Ascending aorta (tissue), 2 donors: ENCODE results near the gene OVCA2. TPM values are rescaled to one million over a fixed set of nuclear protein-coding genes. Genes with fewer than 3 reads are reported as not detected.

Experiments
- DNase-seq, 2 donors: peaks; one replicate each; pipeline ENCODE4 v3.0.0-alpha.2; 2019; ENCODE audit warnings: low spot score in 2 of 2
- H3K27ac ChIP-seq, 2 donors: fragments of 200-600 bp; sonication (generic); one replicate each; pipeline ENCODE4 v1.5.1; 2016 to 2017; ENCODE audit warnings: mild to moderate bottlenecking in 1 of 2
- H3K27me3 ChIP-seq: fragments of 200-600 bp; sonication (generic); one replicate; pipeline ENCODE4 v1.5.1; 2017
- H3K36me3 ChIP-seq, 2 donors: fragments of 200-600 bp; sonication (generic); one replicate each; pipeline ENCODE4 v1.5.1; 2016
- H3K4me1 ChIP-seq, 2 donors: fragments of 200-600 bp; sonication (generic); one replicate each; pipeline ENCODE4 v1.5.1; 2016 to 2017; ENCODE audit warnings: mild to moderate bottlenecking in 1 of 2
- H3K4me3 ChIP-seq, 2 donors: fragments of 200-600 bp; sonication (generic); one replicate each; pipeline ENCODE4 v1.5.1; 2016 to 2017; ENCODE audit warnings: mild to moderate bottlenecking in 1 of 2
- H3K9me3 ChIP-seq, 2 donors: fragments of 200-600 bp; sonication (generic); one replicate each; pipeline ENCODE4 v1.5.1; 2016
- intact Hi-C: fragments of 100-400 bp; cut with DNase I; formaldehyde crosslinking; loops from one replicate; pipeline ENCODE4 v1.15.1; 2023
- total RNA-seq: library from RNA; depleted of rRNA; stranded (reverse); fragments of >200 nt; gene quantifications from one replicate; pipeline ENCODE4 v1.1.0, GENCODE V29; 2016
- TF ChIP-seq, protein P1 (sequence below), 3 experiments: fragments of 200-600 bp in 2 of 3; fragments of 450-650 bp in 1 of 3; sonication (generic) in 2 of 3; IDR thresholded peaks; one replicate each; pipeline ENCODE4 v1.5.1; 2016 to 2019; ENCODE audit warnings: antibody characterized with exemption in 3 of 3, mild to moderate bottlenecking in 1 of 3, moderate library complexity in 1 of 3

The OVCA2 gene
- total RNA-seq, 1 donor from 2014 or later, result 71.3 TPM

DNA sequence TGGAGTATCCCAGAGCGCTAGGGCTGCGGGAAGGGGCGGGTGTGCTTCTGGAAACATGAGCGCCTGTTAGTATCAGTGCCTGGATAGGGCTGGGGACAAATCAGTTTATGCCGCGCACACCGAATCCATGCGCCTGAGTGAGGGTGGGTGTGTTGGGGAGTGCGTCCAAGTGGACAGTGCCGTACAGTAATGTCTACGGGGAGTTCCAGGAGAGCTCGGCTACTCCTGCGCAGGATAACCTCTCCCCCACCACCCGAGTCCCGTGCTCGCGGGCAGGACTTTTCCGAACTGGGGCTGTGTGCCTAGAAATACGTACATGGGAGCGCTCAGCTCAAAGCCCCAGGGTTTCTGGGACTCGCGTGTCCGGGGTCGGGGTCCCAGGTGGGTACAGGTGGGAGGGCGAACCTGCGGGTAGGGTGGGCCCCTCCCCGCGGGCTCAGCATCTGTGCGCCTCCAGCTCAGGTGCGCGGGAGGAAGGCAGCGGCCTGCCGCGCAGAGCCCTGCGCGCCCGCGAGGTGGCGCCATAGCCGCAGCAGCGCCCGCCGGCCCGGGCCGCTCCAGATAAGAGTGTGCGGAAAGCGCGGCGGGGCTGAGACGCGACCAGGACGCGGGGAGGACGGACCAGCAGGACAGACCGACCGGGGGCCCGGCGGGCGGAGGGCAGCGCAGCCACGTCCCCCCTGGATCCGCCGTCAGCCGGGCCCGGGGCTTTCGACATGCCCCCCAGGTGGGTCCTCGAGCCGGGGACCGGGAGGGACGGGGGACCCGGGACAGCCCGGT, 12.9 kb downstream of the OVCA2 start, which contains the start of gene HIC1:
HIC1 (plus strand) TSS at position 592 of the 780 bp plus-strand sequence. CDS start 1,588 bp downstream, outside the sequence.
- Histone ChIP-seq H3K36me3 (peaks cover 4 to 5% of the 10 kb centered on the region in 2 donors), H3K27ac (peak within 1 kb of the TSS; percentile 71 to 77), H3K9me3 (no peaks in the 10 kb centered on the region), H3K27me3 (no peaks in the 10 kb centered on the region), H3K4me1 (peaks cover 27 to 29% of the 10 kb centered on the region in 2 donors), H3K4me3 (peak within 1 kb of the TSS; percentile 57 to 77)
- intact Hi-C loops, result loop anchor here (1.0 to 10.0 kb wide), 4 partner anchors 38 to 340 kb away; no protein-coding TSS in a partner anchor
- DNase-seq, result peak in 1 of 2 donors; percentile 85
- TF ChIP-seq, protein P1, sequence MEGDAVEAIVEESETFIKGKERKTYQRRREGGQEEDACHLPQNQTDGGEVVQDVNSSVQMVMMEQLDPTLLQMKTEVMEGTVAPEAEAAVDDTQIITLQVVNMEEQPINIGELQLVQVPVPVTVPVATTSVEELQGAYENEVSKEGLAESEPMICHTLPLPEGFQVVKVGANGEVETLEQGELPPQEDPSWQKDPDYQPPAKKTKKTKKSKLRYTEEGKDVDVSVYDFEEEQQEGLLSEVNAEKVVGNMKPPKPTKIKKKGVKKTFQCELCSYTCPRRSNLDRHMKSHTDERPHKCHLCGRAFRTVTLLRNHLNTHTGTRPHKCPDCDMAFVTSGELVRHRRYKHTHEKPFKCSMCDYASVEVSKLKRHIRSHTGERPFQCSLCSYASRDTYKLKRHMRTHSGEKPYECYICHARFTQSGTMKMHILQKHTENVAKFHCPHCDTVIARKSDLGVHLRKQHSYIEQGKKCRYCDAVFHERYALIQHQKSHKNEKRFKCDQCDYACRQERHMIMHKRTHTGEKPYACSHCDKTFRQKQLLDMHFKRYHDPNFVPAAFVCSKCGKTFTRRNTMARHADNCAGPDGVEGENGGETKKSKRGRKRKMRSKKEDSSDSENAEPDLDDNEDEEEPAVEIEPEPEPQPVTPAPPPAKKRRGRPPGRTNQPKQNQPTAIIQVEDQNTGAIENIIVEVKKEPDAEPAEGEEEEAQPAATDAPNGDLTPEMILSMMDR (IDR thresholded peaks at IDR 0.05), result peak; percentile 71 to 97 (median 92)

GRCh38 chr17:2055292-2056205, 13.7 kb downstream of the OVCA2 start:
- no peaks in the 10 kb centered on the region for H3K27me3 ChIP-seq
- H3K4me1 ChIP-seq, result peaks cover 23 to 25% of the 10 kb centered on the region in 2 donors
- intact Hi-C loops, result loop anchor here (1.0 to 10.0 kb wide), 4 partner anchors 37 to 339 kb away; no protein-coding TSS in a partner anchor
- H3K27ac ChIP-seq, result peak overlapping the region; percentile 71 to 77
- DNase-seq, result no peak
- TF ChIP-seq, protein P1 (IDR thresholded peaks at IDR 0.05), result no peak
- H3K9me3 ChIP-seq, result no peaks in the 10 kb centered on the region
- H3K4me3 ChIP-seq, result peak overlapping the region; percentile 57 to 77
- peaks cover 5 to 10% of the 10 kb centered on the region in 2 donors for H3K36me3 ChIP-seq

- peaks cover 14 to 22% of the 10 kb centered on the region in 2 donors for H3K4me1 ChIP-seq
- peak overlapping the region; percentile 54 to 57 for H3K27ac ChIP-seq
- TF ChIP-seq, protein P1 (IDR thresholded peaks at IDR 0.05), result no peak
- DNase-seq, result no peak
- peaks cover 11 to 20% of the 10 kb centered on the region in 2 donors for H3K36me3 ChIP-seq
- no peaks in the 10 kb centered on the region for H3K9me3 ChIP-seq
- intact Hi-C loops, result loop anchor here (5.0 to 10.0 kb wide), 2 partner anchors 36 to 338 kb away; no protein-coding TSS in a partner anchor
- H3K4me3 ChIP-seq, result peak overlapping the region; percentile 57 to 77
- H3K27me3 ChIP-seq, result no peaks in the 10 kb centered on the region
These were observed 14.7 kb downstream of the OVCA2 start for GRCh38 chr17:2056206-2057174.

DNA sequence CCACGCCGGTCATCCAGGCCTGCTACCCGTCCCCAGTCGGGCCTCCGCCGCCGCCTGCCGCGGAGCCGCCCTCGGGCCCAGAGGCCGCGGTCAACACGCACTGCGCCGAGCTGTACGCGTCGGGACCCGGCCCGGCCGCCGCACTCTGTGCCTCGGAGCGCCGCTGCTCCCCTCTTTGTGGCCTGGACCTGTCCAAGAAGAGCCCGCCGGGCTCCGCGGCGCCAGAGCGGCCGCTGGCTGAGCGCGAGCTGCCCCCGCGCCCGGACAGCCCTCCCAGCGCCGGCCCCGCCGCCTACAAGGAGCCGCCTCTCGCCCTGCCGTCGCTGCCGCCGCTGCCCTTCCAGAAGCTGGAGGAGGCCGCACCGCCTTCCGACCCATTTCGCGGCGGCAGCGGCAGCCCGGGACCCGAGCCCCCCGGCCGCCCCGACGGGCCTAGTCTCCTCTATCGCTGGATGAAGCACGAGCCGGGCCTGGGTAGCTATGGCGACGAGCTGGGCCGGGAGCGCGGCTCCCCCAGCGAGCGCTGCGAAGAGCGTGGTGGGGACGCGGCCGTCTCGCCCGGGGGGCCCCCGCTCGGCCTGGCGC, 15.4 kb downstream of the OVCA2 start:
- peak overlapping the region; percentile 16 to 27 for H3K4me3 ChIP-seq

More for the DNA sequence above, 15.4 kb downstream of the OVCA2 start:
- peak overlapping the region in 1 of 2 donors; percentile 40 for H3K27ac ChIP-seq
- TF ChIP-seq, protein P1 (IDR thresholded peaks at IDR 0.05), result no peak
- DNase-seq, result no peak
- peaks cover 14 to 22% of the 10 kb centered on the region in 2 donors for H3K4me1 ChIP-seq
- H3K9me3 ChIP-seq, result no peaks in the 10 kb centered on the region
- H3K27me3 ChIP-seq, result no peaks in the 10 kb centered on the region
- peaks cover 12 to 21% of the 10 kb centered on the region in 2 donors for H3K36me3 ChIP-seq
- intact Hi-C loops, result loop anchor here (5.0 to 10.0 kb wide), 2 partner anchors 35 to 338 kb away; no protein-coding TSS in a partner anchor
